ENCODE results near the gene CYP27B1. TPM values are rescaled to one million over a fixed set of nuclear protein-coding genes. Genes with fewer than 3 reads are reported as not detected.

Gene CYP27B1
- total RNA-seq, 8 experiments from 2014 or later: 0.76 to 3.5 (median 1.6) TPM

DNA sequence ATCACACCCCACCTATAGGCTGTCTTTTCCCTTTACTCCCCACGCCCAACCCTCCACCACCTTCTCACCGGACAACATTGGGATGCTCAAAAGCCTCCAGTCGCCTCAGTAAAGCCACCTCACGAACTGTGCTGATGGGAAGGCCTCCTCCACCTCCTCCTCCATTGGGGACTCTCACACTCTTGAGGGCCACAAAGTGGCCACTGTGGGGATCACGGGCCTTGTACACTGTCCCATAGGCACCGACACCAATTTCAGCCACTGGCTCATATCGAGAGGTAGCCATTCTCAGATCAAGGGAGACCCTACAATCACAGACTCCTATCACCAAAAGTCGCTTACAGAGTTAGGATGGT is 15.5 kb downstream of the CYP27B1 start:
- WGBS, 10 experiments: 0 to 15% (median 3%) methylated on average over 1 to 5 of the region's 8 CpGs; no CpG with 5 or more reads in 4 of the 10 experiments
- in situ Hi-C loops (cut with MboI; ENCODE audit: low pct_unique_long_range_greater_than_20kb in 2 of 9, low sequenced_read_pairs in 9 of 9, unreplicated experiment in 9 of 9): no loop called here
- peak overlapping the region; percentile 60 to 80 (median 69) for H3K4me3 ChIP-seq
- peak in 1 of 8 experiments; percentile 0 for ATAC-seq (replicated peaks in 6 of 8)
- H3K4me1 ChIP-seq (replicated peaks in 1 of 2): peaks cover 25% of the 10 kb centered on the region in 2 donors
- peak overlapping the region; percentile 86 to 93 for H3K27ac ChIP-seq

DNA sequence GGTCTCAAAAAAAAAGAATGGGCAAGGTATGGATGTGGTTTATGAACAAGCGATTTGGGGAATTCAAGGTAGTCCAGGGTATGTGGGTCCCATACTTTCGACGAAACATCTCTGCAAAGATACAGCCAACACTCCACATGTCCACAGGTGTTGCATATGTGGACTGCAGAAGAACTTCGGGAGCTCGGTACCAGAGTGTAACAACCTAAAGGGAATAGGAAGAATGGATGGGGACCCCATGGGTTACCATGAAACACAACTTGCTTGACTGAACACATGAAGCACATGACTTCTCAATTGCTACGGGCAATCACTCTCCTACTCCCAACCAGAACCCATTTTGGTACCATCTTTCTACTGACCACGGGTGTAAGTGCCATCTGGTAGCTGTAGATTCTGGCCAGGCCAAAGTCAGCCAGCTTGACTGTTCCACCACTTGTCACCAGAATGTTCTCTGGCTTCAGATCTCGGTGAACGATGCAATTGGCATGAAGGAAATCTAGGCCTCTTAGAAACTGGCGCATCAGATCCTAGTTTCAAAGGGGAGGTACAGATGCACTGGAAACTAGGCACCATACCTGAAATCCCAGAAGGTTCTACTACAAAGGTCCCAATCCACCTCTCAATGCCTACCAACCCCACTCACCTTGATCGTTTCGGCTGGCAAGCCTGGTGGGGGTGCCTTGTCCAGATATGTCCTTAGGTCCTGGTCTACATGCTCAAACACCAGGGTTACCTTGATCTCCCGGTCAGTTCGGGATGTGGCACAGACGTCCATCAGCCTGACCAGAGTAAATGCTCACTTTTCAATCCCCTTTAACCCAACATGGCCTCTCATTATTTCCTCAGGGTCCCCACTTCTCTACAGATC is 16.1 kb downstream of the CYP27B1 start:
- Histone ChIP-seq H3K4me1 (replicated peaks in 1 of 2) (peaks cover 26 to 28% of the 10 kb centered on the region in 2 donors), H3K4me3 (peak overlapping the region; percentile 60 to 80 (median 69)), H3K27ac (peak overlapping the region; percentile 86 to 93)
- in situ Hi-C loops (cut with MboI; ENCODE audit: low pct_unique_long_range_greater_than_20kb in 2 of 9, low sequenced_read_pairs in 9 of 9, unreplicated experiment in 9 of 9): no loop called here
- ATAC-seq (replicated peaks in 6 of 8): no peak
- WGBS, 10 experiments: 40 to 100% (median 92%) methylated on average over 1 to 10 of the region's 15 CpGs; no CpG with 5 or more reads in 1 of the 10 experiments

DNA sequence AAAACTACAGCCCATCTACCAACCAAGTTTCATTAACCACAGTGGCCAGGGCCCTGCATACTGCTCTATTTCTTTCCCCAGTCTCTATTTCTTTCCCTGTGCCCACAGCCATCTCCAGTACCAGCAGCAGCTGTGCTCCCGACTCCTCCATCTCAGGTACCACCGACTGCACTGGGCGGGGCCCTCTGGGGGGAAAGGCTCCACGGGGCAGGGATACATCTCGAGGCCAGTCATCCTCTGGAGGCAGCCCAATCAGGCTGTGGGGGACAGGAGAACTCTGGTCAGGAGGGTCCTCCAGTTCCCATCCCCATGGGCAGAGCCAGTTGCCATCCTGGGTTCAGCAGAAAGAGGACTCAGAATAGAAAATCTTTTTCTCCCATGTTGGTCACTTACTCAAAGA is 17.8 kb downstream of the CYP27B1 start:
- in situ Hi-C loops (cut with MboI; ENCODE audit: low pct_unique_long_range_greater_than_20kb in 2 of 9, low sequenced_read_pairs in 9 of 9, unreplicated experiment in 9 of 9): no loop called here
- WGBS, 10 experiments: 90 to 100% (median 100%) methylated on average over 1 to 4 of the region's 5 CpGs; no CpG with 5 or more reads in 5 of the 10 experiments
- Histone ChIP-seq H3K4me1 (replicated peaks in 1 of 2) (peaks cover 25 to 27% of the 10 kb centered on the region in 2 donors), H3K27ac (no peak overlapping the region), H3K4me3 (no peak overlapping the region)
- no peak for ATAC-seq (replicated peaks in 6 of 8)

DNA sequence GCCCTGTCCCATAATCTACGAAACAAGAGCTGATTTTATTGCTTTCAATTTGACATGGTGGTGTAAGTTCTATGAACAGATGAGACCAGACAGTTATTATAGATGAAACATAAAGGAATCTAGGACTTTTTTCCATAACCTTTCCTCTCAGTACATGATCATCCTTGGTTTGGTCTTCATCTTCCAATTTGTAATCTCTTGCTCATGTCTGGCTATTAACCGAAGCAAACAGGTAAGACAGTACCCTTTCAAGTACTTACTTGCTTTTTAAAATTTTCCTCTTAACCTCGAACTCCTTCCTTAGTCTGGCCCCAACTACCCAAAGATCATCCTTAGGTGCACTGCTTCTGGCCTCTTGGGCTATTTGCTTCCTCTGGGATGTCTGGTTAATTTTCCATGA is 20.9 kb downstream of the CYP27B1 start:
- in situ Hi-C loops (cut with MboI; ENCODE audit: low pct_unique_long_range_greater_than_20kb in 2 of 9, low sequenced_read_pairs in 9 of 9, unreplicated experiment in 9 of 9): no loop called here
- Histone ChIP-seq H3K4me3 (peak overlapping the region in 4 of 5 donors; percentile 84 to 97 (median 90)), H3K4me1 (replicated peaks in 1 of 2) (peaks cover 11 to 15% of the 10 kb centered on the region in 2 donors), H3K27ac (no peak overlapping the region)
- 65 to 100% (median 96%) methylated on average over 1 to 3 of the region's 3 CpGs; no CpG with 5 or more reads in 1 of the 10 experiments for WGBS, 10 experiments
- ATAC-seq (replicated peaks in 6 of 8): no peak

GRCh38 chr12:57745485-57745881 is 21.4 kb downstream of the CYP27B1 start:
- peak in 1 of 8 experiments; percentile 0 for ATAC-seq (replicated peaks in 6 of 8)
- in situ Hi-C loops (cut with MboI; ENCODE audit: low pct_unique_long_range_greater_than_20kb in 2 of 9, low sequenced_read_pairs in 9 of 9, unreplicated experiment in 9 of 9): no loop called here
- 0 to 80% (median 33%) methylated on average over 2 to 4 of the region's 8 CpGs; no CpG with 5 or more reads in 5 of the 10 experiments for WGBS, 10 experiments
- H3K4me1 ChIP-seq (replicated peaks in 1 of 2): peaks cover 7 to 10% of the 10 kb centered on the region in 2 donors
- H3K4me3 ChIP-seq: peak overlapping the region; percentile 81 to 97 (median 90)
- peak overlapping the region; percentile 97 for H3K27ac ChIP-seq

- Histone ChIP-seq H3K4me3 (peak within 1 kb of the TSS; percentile 81 to 97 (median 90)), H3K4me1 (replicated peaks in 1 of 2) (peaks cover 7 to 10% of the 10 kb centered on the region in 2 donors), H3K27ac (peak within 1 kb of the TSS; percentile 97)
- peak; percentile 86 to 95 (median 93) for ATAC-seq (replicated peaks in 6 of 8)
- in situ Hi-C loops (cut with MboI; ENCODE audit: low pct_unique_long_range_greater_than_20kb in 2 of 9, low sequenced_read_pairs in 9 of 9, unreplicated experiment in 9 of 9): no loop called here
- 0 to 6% (median 0%) methylated on average over 1 to 19 of the region's 29 CpGs; no CpG with 5 or more reads in 4 of the 10 experiments for WGBS, 10 experiments
Observed at GRCh38 chr12:57744777-57745484, 21.9 kb downstream of the CYP27B1 start, which contains the start of gene TSPAN31. Gene TSPAN31 (plus strand): TSS chr12:57745039. CDS start chr12:57745155, 116 bp downstream.

DNA sequence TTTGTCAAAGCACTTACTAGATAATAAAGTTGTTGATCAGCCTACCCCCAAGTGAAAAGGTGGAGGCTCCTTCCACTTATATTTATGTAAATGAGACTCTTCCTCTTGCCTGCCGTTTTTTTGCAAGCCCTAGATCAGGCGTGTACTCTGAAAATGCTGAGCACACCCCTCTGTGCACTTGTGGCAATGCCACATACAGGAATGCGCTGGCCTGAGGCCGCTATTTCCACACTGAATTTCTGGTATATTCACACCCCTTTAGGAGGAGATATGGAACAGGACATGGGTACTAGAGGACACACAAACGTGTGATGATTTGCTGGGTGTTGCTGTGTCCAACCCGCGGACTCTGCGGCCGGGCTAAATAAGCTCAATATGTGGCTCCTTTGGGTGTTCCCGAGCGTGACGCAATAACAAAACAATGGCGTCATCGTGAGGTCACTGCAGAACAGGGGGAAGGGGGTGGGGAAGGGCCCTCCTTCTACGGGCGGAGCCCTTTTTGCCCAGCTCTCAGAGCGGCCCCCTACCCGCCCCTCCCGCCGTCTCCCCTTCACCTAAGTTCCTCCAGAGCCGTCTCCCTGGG is 22.6 kb downstream of the CYP27B1 start:
- 0 to 79% (median 38%) methylated on average over 1 to 10 of the region's 21 CpGs; no CpG with 5 or more reads in 4 of the 10 experiments for WGBS, 10 experiments
- Histone ChIP-seq H3K4me3 (peak overlapping the region; percentile 81 to 97 (median 90)), H3K27ac (peak overlapping the region; percentile 97), H3K4me1 (replicated peaks in 1 of 2) (peaks cover 10% of the 10 kb centered on the region in 2 donors)
- in situ Hi-C loops (cut with MboI; ENCODE audit: low pct_unique_long_range_greater_than_20kb in 2 of 9, low sequenced_read_pairs in 9 of 9, unreplicated experiment in 9 of 9): no loop called here
- peak; percentile 61 to 67 (median 64) for ATAC-seq (replicated peaks in 6 of 8)

- WGBS, 10 experiments: 69 to 100% (median 94%) methylated on average over 1 to 2 of the region's 2 CpGs; no CpG with 5 or more reads in 1 of the 10 experiments
- no peak overlapping the region for H3K27ac ChIP-seq
- peak overlapping the region in 3 of 5 donors; percentile 81 to 90 (median 84) for H3K4me3 ChIP-seq
- peaks cover 13 to 14% of the 10 kb centered on the region in 2 donors for H3K4me1 ChIP-seq (replicated peaks in 1 of 2)
- in situ Hi-C loops (cut with MboI; ENCODE audit: low pct_unique_long_range_greater_than_20kb in 2 of 9, low sequenced_read_pairs in 9 of 9, unreplicated experiment in 9 of 9): no loop called here
- no peak for ATAC-seq (replicated peaks in 6 of 8)
Observed at GRCh38 chr12:57743769-57744168, 23.1 kb downstream of the CYP27B1 start.

- H3K27ac ChIP-seq: no peak overlapping the region
- ATAC-seq (replicated peaks in 6 of 8): no peak
- peaks cover 15 to 19% of the 10 kb centered on the region in 2 donors for H3K4me1 ChIP-seq (replicated peaks in 1 of 2)
- WGBS, 10 experiments: 16 to 100% (median 62%) methylated on average over 1 to 7 of the region's 14 CpGs; no CpG with 5 or more reads in 1 of the 10 experiments
- in situ Hi-C loops (cut with MboI; ENCODE audit: low pct_unique_long_range_greater_than_20kb in 2 of 9, low sequenced_read_pairs in 9 of 9, unreplicated experiment in 9 of 9): no loop called here
- no peak overlapping the region for H3K4me3 ChIP-seq
Observed at GRCh38 chr12:57741844-57742738, 24.8 kb downstream of the CYP27B1 start.

DNA sequence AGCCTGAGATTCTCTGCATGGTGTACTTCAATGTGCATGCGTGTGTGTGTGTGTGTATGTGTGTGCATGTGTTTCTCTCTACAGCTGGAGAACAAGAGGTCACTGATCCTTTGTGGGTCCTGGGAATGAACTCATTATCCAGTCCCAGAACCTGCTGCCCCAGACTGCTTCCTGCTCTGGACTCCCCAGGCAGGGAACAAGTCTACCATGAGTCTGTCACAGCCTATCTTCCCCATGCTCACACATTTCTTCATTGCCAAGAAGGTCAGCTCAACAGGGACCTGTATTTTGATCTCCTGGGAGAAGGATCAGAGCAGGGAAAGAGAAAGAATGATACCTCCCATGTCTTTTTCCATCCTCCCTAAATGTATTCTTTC is 25.5 kb downstream of the CYP27B1 start:
- in situ Hi-C loops (cut with MboI; ENCODE audit: low pct_unique_long_range_greater_than_20kb in 2 of 9, low sequenced_read_pairs in 9 of 9, unreplicated experiment in 9 of 9): no loop called here
- Histone ChIP-seq H3K27ac (no peak overlapping the region), H3K4me3 (no peak overlapping the region), H3K4me1 (replicated peaks in 1 of 2) (peaks cover 22 to 26% of the 10 kb centered on the region in 2 donors)
- ATAC-seq (replicated peaks in 6 of 8): no peak
- WGBS, 10 experiments: 17 to 71% (median 43%) methylated on average over 1 of the region's 1 CpG; no CpG with 5 or more reads in 7 of the 10 experiments

GRCh38 chr12:57740656-57741412 is 26.0 kb downstream of the CYP27B1 start:
- in situ Hi-C loops (cut with MboI; ENCODE audit: low pct_unique_long_range_greater_than_20kb in 2 of 9, low sequenced_read_pairs in 9 of 9, unreplicated experiment in 9 of 9): no loop called here
- Histone ChIP-seq H3K4me1 (replicated peaks in 1 of 2) (peaks cover 21 to 25% of the 10 kb centered on the region in 2 donors), H3K4me3 (no peak overlapping the region), H3K27ac (no peak overlapping the region)
- 40 to 100% (median 73%) methylated on average over 1 to 3 of the region's 5 CpGs; no CpG with 5 or more reads in 3 of the 10 experiments for WGBS, 10 experiments
- ATAC-seq (replicated peaks in 6 of 8): peak in 1 of 8 experiments; percentile 1

Measured in motor neuron (in vitro differentiated cells).